ENCODE measurements around the gene PTPRD.

The PTPRD gene

DNA sequence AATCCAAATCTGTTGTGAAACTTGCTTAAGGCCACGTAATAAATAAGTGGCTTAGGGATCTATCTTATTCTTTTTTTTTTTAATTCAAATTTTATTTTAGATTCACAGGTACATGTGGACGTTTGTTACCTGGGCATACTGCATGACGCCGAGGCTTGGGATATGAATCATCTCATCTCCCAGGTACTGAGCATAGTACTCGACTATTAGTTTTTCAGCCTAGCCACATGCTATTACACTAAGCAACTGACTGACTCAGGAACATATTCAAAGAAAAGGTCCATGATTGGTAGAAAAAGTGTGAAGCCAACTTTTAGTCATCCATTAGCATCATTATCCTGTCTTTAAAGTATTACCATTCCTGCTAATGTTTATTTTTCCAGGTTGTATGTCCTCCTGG is 1709.7 kb downstream of the PTPRD start:
- DNase-seq (ENCODE audit: low read depth), result no peak

DNA sequence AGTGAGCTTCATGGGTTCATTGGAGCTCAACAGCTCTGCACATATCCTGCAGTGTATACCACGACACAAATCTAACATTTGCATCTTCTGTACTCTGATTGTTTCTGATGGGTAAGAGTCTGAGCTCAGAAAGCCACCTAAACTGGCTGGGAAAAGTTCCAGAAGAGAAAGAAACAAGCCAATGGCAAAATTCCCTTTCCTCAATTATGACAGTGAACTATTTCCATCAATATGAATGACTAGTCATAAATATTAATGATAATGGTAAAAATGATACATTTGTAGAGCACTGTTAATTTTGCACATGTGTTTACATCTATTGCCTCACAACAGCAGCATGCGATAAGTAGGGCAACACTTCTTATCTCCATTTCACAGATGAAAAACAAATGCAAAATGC is 1711.7 kb downstream of the PTPRD start:
- no peak for DNase-seq (ENCODE audit: low read depth)

DNA sequence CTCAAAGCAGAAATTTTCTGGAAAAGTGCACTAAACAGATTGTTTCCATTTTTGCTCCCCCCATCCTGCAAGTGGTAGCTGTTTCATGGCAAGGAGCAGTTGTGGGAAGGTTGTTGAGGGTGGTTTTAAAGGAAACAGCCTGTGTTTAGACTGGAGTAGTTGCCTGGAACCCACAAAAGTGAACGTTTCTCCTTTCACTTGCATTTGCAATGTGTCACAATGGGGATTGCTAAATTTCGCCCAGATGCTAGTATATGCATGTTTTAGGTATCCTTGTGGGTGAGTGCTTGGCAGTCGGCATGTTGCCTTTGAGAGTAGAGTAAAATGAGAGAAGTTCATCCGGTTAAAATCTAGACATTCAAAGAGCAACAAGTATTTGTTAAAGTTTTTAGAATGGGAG is 1713.3 kb downstream of the PTPRD start:
- DNase-seq (ENCODE audit: low read depth), result no peak

DNA sequence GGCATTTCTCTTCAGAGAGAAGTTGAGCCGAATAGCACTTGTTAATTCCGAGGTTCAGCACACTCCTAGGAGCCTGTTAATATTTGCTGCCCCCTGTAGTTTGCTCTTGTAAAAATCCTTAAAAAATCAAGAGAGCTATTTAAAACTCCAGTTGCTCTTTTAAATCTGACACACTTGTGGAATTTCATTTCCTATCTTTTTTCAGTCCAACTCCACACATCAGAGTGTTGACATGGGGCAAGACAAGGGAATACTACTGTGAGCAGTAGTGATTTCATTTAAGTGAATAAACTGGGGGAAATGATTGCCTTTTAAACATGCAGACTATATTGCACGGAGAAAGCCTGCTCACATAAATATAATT is 1717.0 kb downstream of the PTPRD start:
- DNase-seq (ENCODE audit: low read depth), result no peak

GRCh38 chr9:8895106-8895860 is 1717.5 kb downstream of the PTPRD start:
- no peak for DNase-seq (ENCODE audit: low read depth)

- no peak for DNase-seq (ENCODE audit: low read depth)
These were observed 1722.1 kb downstream of the PTPRD start for GRCh38 chr9:8890695-8891094.

DNA sequence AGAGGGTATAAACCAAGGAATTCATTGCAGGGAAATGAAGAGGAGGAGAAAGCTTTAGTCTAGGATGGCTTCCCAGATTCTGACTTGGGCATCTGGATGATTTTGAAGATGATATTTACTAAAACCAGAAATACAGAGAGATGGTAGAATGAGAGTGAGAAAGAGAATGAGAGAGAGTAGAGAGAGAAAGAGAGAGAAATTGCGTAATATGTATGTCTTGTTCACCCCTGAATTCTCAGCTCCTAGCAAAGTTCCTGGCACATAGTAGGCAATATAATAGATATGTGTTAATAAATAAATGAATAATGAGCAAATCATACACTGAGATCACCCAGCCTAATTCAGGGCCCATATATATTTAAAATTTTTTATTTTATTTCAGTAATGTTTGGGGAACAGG is 1723.7 kb downstream of the PTPRD start:
- DNase-seq (ENCODE audit: low read depth), result no peak

DNA sequence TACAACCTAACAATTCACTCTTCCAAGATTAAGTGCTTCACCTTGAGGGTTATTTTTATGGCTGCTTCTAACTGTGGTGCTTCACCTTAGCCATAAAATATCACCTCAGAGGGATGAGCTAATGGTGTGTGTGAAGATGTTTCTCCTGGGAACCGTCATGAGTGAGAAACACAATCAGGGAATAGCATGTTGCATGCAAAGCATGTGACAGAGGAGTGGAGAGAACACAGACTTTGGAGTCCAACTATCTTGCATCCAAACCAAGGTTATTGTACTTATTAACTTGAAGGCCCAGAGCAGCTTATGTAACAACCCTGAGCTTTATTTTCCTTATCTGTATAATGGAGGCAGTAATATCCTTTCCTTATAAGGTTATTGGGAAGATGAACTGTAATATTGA is 1724.2 kb downstream of the PTPRD start:
- DNase-seq (ENCODE audit: low read depth), result no peak

DNA sequence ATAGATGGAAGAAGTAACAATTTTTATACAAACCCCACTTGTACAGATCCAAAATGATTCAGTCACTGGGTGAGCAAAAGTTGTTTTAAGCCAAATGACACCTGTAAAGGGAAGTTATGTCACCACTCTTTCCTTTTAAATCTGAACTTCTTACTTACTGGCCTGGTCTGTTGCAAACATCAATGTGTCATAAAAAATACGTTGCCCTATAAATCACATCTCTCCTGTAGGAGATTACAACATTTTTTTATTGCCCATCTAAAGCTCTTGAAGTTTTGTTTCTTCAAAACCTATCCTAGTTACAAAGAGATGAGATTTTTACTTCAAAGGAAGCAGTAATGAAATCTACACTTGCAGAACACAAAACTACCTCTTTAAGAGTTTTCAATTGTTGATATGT is 1725.4 kb downstream of the PTPRD start:
- no peak for DNase-seq (ENCODE audit: low read depth)

DNA sequence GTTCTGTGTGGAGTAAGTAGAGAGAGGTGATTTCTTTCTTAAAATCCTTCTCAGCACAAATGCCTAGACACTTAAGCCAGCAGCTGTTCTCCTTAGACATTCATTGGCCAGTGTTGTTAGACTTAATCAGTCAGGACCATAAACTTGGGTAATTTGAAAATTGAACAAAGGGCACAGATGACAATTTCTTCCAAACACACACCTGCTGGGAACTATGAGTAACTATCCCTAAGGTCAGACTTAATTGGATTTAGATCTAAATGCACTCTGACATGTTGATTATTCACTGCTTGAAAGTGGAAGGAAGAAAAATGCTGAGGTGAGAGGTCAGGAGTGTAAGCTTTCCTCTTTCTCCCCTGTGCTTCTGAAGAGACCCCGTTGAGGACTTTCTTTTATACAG is 1729.5 kb downstream of the PTPRD start:
- DNase-seq (ENCODE audit: low read depth), result no peak

DNA sequence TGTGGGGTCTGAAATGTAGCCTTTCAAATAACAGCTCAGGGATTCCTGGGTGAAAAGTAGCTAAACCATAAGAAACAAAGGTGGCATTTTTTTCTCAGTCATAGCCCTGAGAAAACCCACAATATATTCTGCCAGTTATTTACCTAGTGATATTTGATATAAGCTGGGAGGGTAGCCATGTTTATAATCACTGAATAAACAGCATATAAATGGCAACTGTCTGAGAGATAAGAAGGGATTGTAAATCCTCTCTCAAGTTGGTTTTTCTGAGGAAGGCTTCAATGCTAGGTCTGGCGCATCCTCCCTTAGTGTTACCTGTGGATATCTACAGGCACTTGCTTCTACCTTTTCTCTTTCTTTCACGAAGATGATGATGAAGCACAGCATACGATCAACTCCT is 1732.7 kb downstream of the PTPRD start:
- DNase-seq (ENCODE audit: low read depth), result no peak

DNA sequence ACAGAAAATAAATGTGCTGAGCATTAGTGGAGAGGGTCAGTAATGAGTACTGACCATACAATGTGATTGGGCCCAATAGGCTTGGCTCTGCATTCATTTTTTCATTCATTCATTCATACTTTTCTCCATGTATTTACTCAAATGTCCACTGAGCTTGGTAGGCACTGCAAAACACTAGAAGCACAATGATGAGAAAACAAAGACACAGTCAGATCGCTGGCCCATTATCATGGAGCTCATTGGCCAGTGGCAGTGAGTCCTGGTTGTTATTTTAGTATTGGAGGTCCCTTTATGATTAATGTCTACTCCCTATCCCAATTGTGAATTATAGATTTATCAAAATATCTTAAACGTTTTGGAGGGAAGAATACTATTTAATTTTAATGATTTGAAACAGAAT is 1733.5 kb downstream of the PTPRD start:
- DNase-seq (ENCODE audit: low read depth), result no peak

- no peak for DNase-seq (ENCODE audit: low read depth)
These were observed 1734.9 kb downstream of the PTPRD start for GRCh38 chr9:8877753-8878494.

DNA sequence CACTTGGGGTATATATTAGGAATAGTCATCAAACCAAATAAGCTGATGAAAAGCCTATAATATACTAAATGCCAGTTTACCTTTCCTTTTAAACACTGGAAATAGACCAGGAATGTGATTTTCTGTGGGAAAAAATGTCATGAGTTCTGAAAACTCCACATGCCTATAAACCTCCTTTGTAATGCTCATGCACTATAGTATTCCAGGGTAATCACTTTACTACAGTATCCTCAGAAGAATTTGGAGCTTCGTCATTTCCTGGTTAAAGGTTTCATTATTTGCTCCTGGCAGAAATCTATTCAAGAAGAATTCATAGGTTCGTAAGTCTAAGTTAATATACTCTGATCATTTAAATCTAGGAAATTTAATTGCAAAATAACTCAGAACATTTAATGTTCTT is 1736.5 kb downstream of the PTPRD start:
- no peak for DNase-seq (ENCODE audit: low read depth)

GRCh38 chr9:8874482-8874881 is 1738.3 kb downstream of the PTPRD start:
- DNase-seq (ENCODE audit: low read depth), result no peak

GRCh38 chr9:8872802-8873201 is 1740.0 kb downstream of the PTPRD start:
- no peak for DNase-seq (ENCODE audit: low read depth)

DNA sequence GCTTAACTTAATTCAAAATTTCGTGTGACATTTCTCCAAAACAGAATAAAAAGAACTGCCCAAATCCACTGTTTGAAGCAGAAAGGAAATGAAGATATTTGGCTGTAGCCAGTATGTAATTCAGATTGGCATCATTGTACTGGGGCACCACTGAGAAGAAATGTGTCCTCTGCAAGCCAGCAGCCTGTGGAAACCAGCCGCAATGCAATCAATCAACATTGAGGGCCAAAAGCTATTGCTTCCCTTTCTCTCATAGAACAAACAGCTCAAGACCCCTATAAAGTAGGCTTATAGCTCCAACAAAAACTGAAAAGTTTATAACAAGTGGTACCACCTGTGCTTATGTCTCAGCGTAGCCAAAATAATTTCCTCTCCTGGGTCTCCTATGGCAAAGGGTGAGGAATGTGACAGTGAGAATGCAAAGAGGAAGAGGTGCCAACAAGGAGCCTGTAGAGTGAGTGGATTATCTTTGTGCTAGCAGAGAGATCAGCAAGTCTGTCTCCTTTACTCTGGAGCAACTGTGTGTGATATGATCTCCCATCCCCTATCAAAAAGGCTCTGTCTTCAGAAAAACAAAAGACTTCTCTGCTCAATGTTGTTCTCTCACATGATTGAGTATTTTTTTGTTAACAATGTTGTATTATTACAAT is 1740.9 kb downstream of the PTPRD start:
- DNase-seq (ENCODE audit: low read depth), result no peak

DNA sequence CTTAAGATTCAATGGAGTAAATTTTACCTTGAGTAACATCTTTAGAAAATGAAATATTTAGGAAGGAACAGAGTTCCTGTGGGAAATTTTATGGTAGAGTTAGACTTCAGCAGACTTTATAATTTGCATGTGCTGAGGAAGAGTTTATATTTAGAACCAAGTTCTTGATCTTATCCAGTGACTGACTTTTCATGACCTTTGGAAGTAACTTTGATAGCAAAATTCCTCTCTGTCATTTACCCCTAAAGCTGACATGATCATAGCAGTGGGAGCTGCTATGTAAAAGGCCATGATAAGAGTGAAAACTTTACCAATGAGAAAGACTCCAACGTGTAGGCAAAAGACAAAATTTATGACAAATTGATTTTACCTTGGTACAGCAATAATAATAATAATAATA is 1741.4 kb downstream of the PTPRD start:
- DNase-seq (ENCODE audit: low read depth), result no peak

GRCh38 chr9:8869812-8870211 is 1743.0 kb downstream of the PTPRD start:
- no peak for DNase-seq (ENCODE audit: low read depth)

DNA sequence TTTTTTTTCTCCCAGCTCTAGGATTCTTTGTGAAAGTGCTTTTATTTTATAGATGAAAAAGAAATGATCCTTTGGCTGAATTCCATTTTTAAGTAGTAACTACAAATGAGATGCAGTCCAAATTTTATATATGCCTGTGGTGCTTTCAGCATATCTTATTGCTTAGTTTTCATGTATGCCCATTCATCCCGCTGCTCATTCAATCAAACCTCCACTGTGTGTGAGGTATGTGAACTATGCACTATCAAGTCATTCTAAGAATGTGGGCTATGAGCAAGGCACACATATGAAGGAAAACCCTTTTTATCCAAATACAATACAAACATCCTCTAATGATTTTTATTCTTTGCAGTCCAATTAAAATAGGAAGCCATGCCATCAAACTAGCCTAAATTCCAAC is 1744.2 kb downstream of the PTPRD start:
- no peak for DNase-seq (ENCODE audit: low read depth)

DNA sequence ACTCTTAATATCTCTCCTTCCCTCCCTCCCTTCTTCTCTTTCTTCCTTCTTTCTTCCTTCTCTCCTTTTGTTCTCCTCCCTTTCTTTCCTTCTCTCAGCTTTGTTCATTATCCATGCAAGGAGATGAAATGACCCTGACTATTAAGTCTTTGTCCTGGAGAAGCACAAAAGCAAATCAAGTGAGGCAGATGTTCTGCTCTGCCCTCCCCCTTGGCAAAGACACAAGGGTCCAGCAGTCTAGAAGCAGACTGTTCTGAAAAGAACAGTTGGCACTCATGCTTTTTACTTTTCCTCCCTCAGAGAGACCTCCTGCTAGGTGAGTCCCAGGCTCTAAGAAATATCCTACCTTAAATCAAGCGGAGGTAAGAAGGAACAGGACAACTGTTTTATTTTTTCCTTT is 1745.7 kb downstream of the PTPRD start:
- no peak for DNase-seq (ENCODE audit: low read depth)

- DNase-seq (ENCODE audit: low read depth), result no peak
These were observed 1748.3 kb downstream of the PTPRD start for GRCh38 chr9:8864545-8864896.

DNA sequence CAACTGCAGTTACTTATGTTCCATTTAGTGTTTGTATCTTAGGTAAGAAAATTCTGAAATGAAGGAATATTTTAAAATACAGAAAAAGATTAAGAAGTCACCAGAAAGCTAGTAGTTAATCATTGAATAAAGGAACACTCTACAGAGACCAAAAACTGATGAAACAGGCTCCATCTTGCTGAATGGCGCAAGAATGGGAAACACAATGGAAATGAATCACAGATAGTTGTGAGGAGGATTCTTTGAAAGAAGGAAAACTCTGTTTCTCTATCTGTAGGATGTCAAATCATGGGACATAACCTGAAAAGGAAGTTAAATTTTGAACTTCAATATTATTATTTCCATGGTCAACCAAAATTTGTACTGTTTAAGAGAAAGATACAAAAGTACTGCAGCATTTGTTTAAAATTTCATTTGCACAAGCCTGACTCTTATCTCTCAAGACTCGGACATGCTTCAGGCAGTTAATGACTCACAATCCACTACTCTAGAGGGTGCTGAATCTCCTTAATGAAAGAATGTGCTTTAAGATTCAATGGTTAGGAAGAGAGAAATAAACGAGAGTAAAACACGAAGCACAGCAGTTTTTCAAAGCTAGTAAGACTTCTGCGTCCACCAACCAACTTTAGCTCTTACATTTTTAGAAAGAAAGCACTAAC is 1748.8 kb downstream of the PTPRD start:
- DNase-seq (ENCODE audit: low read depth), result no peak
